Tibial artery (tissue), 4 donors: ENCODE measurements around the gene TRIM24.

Experiments
- DNase-seq, 2 donors: peaks; one replicate each; pipeline ENCODE4 v3.0.0-alpha.2; 2019
- H3K27ac ChIP-seq, 2 donors: fragments of 200-600 bp; sonication (generic) in 1 of 2; 1 replicate in 1 of 2; 2 replicates in 1 of 2; pipeline ENCODE4 v1.5.1; 2018 to 2019; ENCODE audit warnings: mild to moderate bottlenecking in 1 of 2
- H3K27me3 ChIP-seq, 2 donors: fragments of 200-600 bp; sonication (generic) in 1 of 2; one replicate each; pipeline versions ENCODE4 v1.5.1 to v1.6.0; 2016 to 2019
- H3K36me3 ChIP-seq, 3 donors: fragments of 200-600 bp; sonication (generic) in 2 of 3; one replicate each; pipeline ENCODE4 v1.5.1; 2016 to 2019; ENCODE audit warnings: mild to moderate bottlenecking in 2 of 3
- H3K4me1 ChIP-seq, 4 donors: fragments of 200-600 bp; sonication (generic) in 2 of 4; 1 replicate in 3 of 4; 2 replicates in 1 of 4; pipeline ENCODE4 v1.5.1; 2016 to 2019
- H3K4me3 ChIP-seq, 2 donors: fragments of 200-600 bp; sonication (generic) in 1 of 2; 1 replicate in 1 of 2; 2 replicates in 1 of 2; pipeline ENCODE4 v1.5.1; 2018 to 2019; ENCODE audit warnings: mild to moderate bottlenecking in 2 of 2
- H3K9me3 ChIP-seq, 3 donors: fragments of 200-600 bp; sonication (generic) in 1 of 3; one replicate each; pipeline ENCODE4 v1.5.1; 2016 to 2019
- CTCF ChIP-seq, 2 experiments: fragments of 200-600 bp in 1 of 2; fragments of 450-650 bp in 1 of 2; IDR thresholded peaks; one replicate each; pipeline ENCODE4 v1.5.1; 2017 to 2019; ENCODE audit warnings: antibody characterized with exemption in 2 of 2, mild to moderate bottlenecking in 1 of 2, moderate library complexity in 1 of 2
- intact Hi-C: fragments of 100-400 bp; cut with DNase I; formaldehyde crosslinking; loops from one replicate; pipeline ENCODE4 v1.15.0; 2023; ENCODE audit warnings: low total_unique reads

Gene TRIM24

GRCh38 chr7:138626846-138627245 is 166.8 kb downstream of the TRIM24 start:
- Histone ChIP-seq H3K4me3 (no peak overlapping the region), H3K4me1 (no peaks in the 10 kb centered on the region), H3K36me3 (no peaks in the 10 kb centered on the region), H3K27me3 (no peaks in the 10 kb centered on the region), H3K27ac (no peak overlapping the region), H3K9me3 (no peaks in the 10 kb centered on the region)
- TF ChIP-seq CTCF (IDR thresholded peaks at IDR 0.05), result no peak
- DNase-seq, result no peak
- intact Hi-C loops, result no loop called here

- no peak for DNase-seq
- no peaks in the 10 kb centered on the region for H3K36me3 ChIP-seq
- intact Hi-C loops, result no loop called here
- no peak overlapping the region for H3K4me3 ChIP-seq
- no peaks in the 10 kb centered on the region for H3K27me3 ChIP-seq
- H3K27ac ChIP-seq, result no peak overlapping the region
- H3K9me3 ChIP-seq, result no peaks in the 10 kb centered on the region
- TF ChIP-seq CTCF (IDR thresholded peaks at IDR 0.05), result no peak
- no peaks in the 10 kb centered on the region for H3K4me1 ChIP-seq
Measured at GRCh38 chr7:138627361-138627760, 167.3 kb downstream of the TRIM24 start.

GRCh38 chr7:138630059-138630610 is 170.1 kb downstream of the TRIM24 start:
- intact Hi-C loops, result no loop called here
- no peak overlapping the region for H3K4me3 ChIP-seq
- no peak overlapping the region for H3K27ac ChIP-seq
- H3K36me3 ChIP-seq, result no peaks in the 10 kb centered on the region
- no peaks in the 10 kb centered on the region for H3K9me3 ChIP-seq
- no peak for DNase-seq
- TF ChIP-seq CTCF (IDR thresholded peaks at IDR 0.05), result no peak
- no peaks in the 10 kb centered on the region for H3K27me3 ChIP-seq
- H3K4me1 ChIP-seq, result no peaks in the 10 kb centered on the region

GRCh38 chr7:138632384-138632783 is 172.3 kb downstream of the TRIM24 start:
- Histone ChIP-seq H3K4me3 (no peak overlapping the region), H3K27ac (no peak overlapping the region), H3K4me1 (no peaks in the 10 kb centered on the region), H3K9me3 (no peaks in the 10 kb centered on the region), H3K36me3 (no peaks in the 10 kb centered on the region), H3K27me3 (no peaks in the 10 kb centered on the region)
- intact Hi-C loops, result no loop called here
- DNase-seq, result no peak
- no peak for TF ChIP-seq CTCF (IDR thresholded peaks at IDR 0.05)

- H3K36me3 ChIP-seq, result no peaks in the 10 kb centered on the region
- H3K9me3 ChIP-seq, result no peaks in the 10 kb centered on the region
- H3K4me3 ChIP-seq, result no peak overlapping the region
- no peak overlapping the region for H3K27ac ChIP-seq
- no peaks in the 10 kb centered on the region for H3K27me3 ChIP-seq
- DNase-seq, result no peak
- no peaks in the 10 kb centered on the region for H3K4me1 ChIP-seq
- intact Hi-C loops, result no loop called here
- TF ChIP-seq CTCF (IDR thresholded peaks at IDR 0.05), result no peak
Measured at GRCh38 chr7:138632826-138633602, 173.0 kb downstream of the TRIM24 start.
